Measurements from ENCODE around the gene COQ10B.

DNA sequence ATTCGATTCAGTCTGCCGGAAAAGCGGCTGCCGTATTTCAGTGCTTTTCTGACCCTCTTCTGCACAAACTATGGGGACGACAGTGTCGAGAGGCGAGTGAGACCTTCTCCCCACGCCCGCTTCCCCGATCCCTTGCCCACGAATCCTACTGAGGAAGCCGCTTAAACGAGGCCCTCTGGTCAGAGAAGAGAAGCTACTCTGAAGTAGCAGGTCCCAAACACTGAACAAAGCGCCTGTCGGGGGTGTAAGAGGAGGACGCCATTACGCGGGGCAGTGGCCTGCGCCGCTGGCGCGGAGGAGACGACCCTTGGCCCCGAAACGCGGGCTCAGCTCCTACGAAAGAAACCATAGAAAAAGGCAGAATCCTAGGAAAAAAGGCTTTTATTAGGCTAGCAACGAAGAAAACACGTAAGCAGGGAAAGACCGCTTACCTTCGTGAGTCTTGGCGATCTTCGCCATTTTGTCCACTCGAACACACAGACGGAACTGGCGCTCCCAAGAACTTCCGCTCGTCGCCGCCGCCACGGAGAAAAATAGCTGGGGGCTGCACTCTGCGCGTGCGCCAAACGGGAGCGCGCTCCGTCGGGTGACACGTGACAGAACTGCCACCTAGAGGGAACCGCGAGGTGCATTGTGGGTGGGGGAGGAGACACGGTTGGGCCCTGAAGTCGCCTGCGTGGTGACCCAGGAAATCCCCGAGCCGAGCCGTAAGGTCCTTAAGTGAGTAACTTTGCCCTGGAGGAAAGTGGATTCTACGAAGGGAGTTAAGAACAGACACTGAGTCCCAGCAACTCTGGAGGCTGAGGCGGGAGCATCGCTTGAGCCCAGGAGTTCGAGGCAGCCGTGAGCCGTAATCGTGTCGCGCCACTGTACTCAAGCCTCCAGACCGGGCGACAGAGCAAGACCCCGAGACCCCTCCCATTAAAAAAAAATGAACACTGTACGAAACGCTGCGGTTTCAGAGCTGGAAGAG, 18.5 kb upstream of the COQ10B start, which contains the start of gene SF3B1:
- TF ChIP-seq ZFX (IDR thresholded peaks at IDR 0.05; ENCODE audit: borderline replicate concordance) (no peak), CTCF (IDR thresholded peaks at IDR 0.05) (no peak)
